Peyer's patch (tissue), 4 donors: ENCODE results near the gene ZNF273. TPM values are rescaled to one million over a fixed set of nuclear protein-coding genes. Genes with fewer than 3 reads are reported as not detected.
A peak's percentile ranks its signal among the peaks of the same experiment; 100 is the strongest.
"Not testable (repeated sequence)": the region's sequence is repeated elsewhere in the genome, so short reads cannot be mapped to it uniquely, and the experiment has no call there.

Source experiments
- DNase-seq, 3 donors: peaks; one replicate each; pipeline ENCODE4 v3.0.0-alpha.2; 2017 to 2019
- H3K27ac ChIP-seq, 4 donors: fragments of 200-600 bp; sonication (generic); one replicate each; pipeline ENCODE4 v1.5.1; 2016 to 2019
- H3K27me3 ChIP-seq, 2 donors: fragments of 200-600 bp; sonication (generic); one replicate each; pipeline ENCODE4 v1.5.1; 2019
- H3K36me3 ChIP-seq, 3 donors: fragments of 200-600 bp; sonication (generic); one replicate each; pipeline ENCODE4 v1.5.1; 2016 to 2019
- H3K4me1 ChIP-seq, 4 donors: fragments of 200-600 bp; sonication (generic); one replicate each; pipeline ENCODE4 v1.5.1; 2016 to 2019
- H3K4me3 ChIP-seq, 4 donors: fragments of 200-600 bp; sonication (generic); 1 replicate in 3 of 4; 2 replicates in 1 of 4; pipeline ENCODE4 v1.5.1; 2016 to 2019; ENCODE audit warnings: mild to moderate bottlenecking in 1 of 4
- H3K9me3 ChIP-seq, 4 donors: fragments of 200-600 bp; sonication (generic); one replicate each; pipeline ENCODE4 v1.5.1; 2016 to 2019; ENCODE audit warnings: mild to moderate bottlenecking in 1 of 4
- CTCF ChIP-seq, 6 experiments: fragments of 450-650 bp in 4 of 6; fragments of 200-600 bp in 2 of 6; sonication (generic) in 1 of 6; IDR thresholded peaks; one replicate each; pipeline ENCODE4 v1.5.1; 2017 to 2019; ENCODE audit warnings: antibody characterized with exemption in 6 of 6, mild to moderate bottlenecking in 3 of 6, moderate library complexity in 1 of 6
- POLR2A ChIP-seq, 2 donors: fragments of 450-650 bp; IDR thresholded peaks; one replicate each; pipeline ENCODE4 v1.5.1; 2017; ENCODE audit warnings: antibody characterized with exemption in 2 of 2, mild to moderate bottlenecking in 2 of 2, moderate library complexity in 2 of 2
- total RNA-seq, 4 donors: library from RNA; depleted of rRNA; stranded (reverse); fragments of >200 nt; gene quantifications; one replicate each; pipeline ENCODE4 v1.1.0, GENCODE V29; 2016

Gene ZNF273
- total RNA-seq, 4 donors from 2014 or later = 1.6 to 9.1 (median 3.4) TPM

- Histone ChIP-seq H3K4me1 (peaks cover 0 to 13% (median 3%) of the 10 kb centered on the region in 4 donors), H3K27me3 (peaks cover 0 to 8% of the 10 kb centered on the region in 2 donors), H3K36me3 (no peaks in the 10 kb centered on the region), H3K27ac (no peak overlapping the region), H3K4me3 (peak overlapping the region; percentile 36 to 59 (median 48)), H3K9me3 (no peaks in the 10 kb centered on the region)
- no peak for TF ChIP-seq POLR2A (IDR thresholded peaks at IDR 0.05)
- DNase-seq = peak in 1 of 3 donors; percentile 37
Measured at GRCh38 chr7:64889686-64890162, 13.3 kb upstream of the ZNF273 start.

GRCh38 chr7:64890273-64890672 is 12.8 kb upstream of the ZNF273 start:
- H3K27me3 ChIP-seq, H3K4me3 ChIP-seq, H3K27ac ChIP-seq, H3K36me3 ChIP-seq, H3K9me3 ChIP-seq: not testable (repeated sequence)
- peak in 1 of 3 donors; percentile 22 for DNase-seq
- H3K4me1 ChIP-seq = peaks cover 0 to 13% (median 3%) of the 10 kb centered on the region in 4 donors

GRCh38 chr7:64890761-64891362 is 12.2 kb upstream of the ZNF273 start:
- DNase-seq = no peak
- TF ChIP-seq CTCF (IDR thresholded peaks at IDR 0.05) (no peak), POLR2A (IDR thresholded peaks at IDR 0.05) (no peak)
- H3K36me3 ChIP-seq = no peaks in the 10 kb centered on the region
- peaks cover 0 to 13% (median 3%) of the 10 kb centered on the region in 4 donors for H3K4me1 ChIP-seq
- H3K4me3 ChIP-seq = no peak overlapping the region
- H3K27ac ChIP-seq = no peak overlapping the region
- H3K27me3 ChIP-seq = peaks cover 0 to 8% of the 10 kb centered on the region in 2 donors
- H3K9me3 ChIP-seq = no peaks in the 10 kb centered on the region

GRCh38 chr7:64891363-64892081 is 11.6 kb upstream of the ZNF273 start:
- H3K4me3 ChIP-seq, H3K27ac ChIP-seq, H3K9me3 ChIP-seq, H3K27me3 ChIP-seq, H3K36me3 ChIP-seq: not testable (repeated sequence)
- peaks cover 0 to 13% (median 3%) of the 10 kb centered on the region in 4 donors for H3K4me1 ChIP-seq
- peak in 2 of 3 donors; percentile 1 to 7 for DNase-seq

DNA sequence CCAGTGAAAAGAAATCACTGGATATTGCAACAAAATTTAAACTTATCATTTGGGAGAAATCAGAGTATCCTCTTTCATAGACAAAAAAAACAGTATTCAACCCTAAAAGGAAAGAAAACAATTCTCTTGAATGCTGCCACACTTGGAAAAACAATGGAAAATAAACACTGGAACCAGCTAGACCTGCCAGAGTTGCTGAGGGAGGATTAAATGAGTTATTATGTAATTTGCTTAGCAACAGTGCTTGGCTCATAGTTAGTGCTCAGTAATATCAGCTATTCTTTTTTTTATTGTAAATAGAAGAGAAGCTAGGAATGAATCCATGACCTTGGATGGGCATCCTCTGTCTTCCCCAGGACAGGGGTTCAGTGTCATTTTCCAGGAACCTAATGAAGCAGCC is 11.0 kb upstream of the ZNF273 start:
- TF ChIP-seq CTCF (IDR thresholded peaks at IDR 0.05) (no peak), POLR2A (IDR thresholded peaks at IDR 0.05) (no peak)
- H3K27ac ChIP-seq = no peak overlapping the region

DNA sequence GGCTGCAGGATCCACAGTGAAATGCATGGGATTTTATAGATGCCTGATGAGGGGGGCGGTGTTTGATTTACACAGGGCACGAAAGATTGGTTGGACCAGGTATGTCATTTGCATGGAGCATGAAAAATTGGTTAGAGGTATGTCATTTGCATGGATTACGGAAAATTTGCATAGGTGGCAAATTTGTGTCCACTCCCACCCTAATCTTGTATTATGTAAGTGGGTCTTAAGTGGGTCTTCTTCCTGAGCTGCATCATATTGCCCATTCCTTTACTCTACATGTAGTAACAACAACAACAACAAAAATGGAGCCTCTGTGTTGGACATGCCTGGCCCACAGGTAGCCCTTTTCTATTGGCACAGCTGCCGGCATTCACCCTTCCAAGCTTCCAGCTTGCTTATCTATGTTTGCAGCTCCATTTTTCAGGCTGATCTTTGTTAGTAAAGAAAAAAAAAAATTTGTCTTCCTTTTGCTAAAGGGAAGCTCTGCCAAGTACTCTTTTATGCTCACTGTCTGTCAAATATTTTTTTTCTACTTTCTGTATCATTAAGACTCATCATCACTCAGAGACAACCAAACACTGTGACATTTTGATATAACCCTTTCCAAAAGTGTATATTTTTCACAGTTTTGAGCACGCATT is 10.3 kb upstream of the ZNF273 start:
- Histone ChIP-seq H3K4me1 (peaks cover 0 to 13% (median 3%) of the 10 kb centered on the region in 4 donors), H3K27ac (no peak overlapping the region)
- no peak for TF ChIP-seq POLR2A (IDR thresholded peaks at IDR 0.05)
- no peak for TF ChIP-seq CTCF (IDR thresholded peaks at IDR 0.05)

More for the DNA sequence above, 11.0 kb upstream of the ZNF273 start:
- Histone ChIP-seq H3K4me3 (no peak overlapping the region), H3K27me3 (peaks cover 0 to 8% of the 10 kb centered on the region in 2 donors), H3K9me3 (no peaks in the 10 kb centered on the region), H3K36me3 (no peaks in the 10 kb centered on the region), H3K4me1 (peaks cover 0 to 13% (median 3%) of the 10 kb centered on the region in 4 donors)
- DNase-seq = no peak

GRCh38 chr7:64893401-64893800 is 9.7 kb upstream of the ZNF273 start:
- no peak overlapping the region for H3K4me3 ChIP-seq
- peaks cover 0 to 12% (median 3%) of the 10 kb centered on the region in 4 donors for H3K4me1 ChIP-seq
- no peaks in the 10 kb centered on the region for H3K9me3 ChIP-seq
- no peak overlapping the region for H3K27ac ChIP-seq
- H3K27me3 ChIP-seq = peaks cover 0 to 8% of the 10 kb centered on the region in 2 donors
- no peak for TF ChIP-seq CTCF (IDR thresholded peaks at IDR 0.05)
- TF ChIP-seq POLR2A (IDR thresholded peaks at IDR 0.05) = no peak
- peak in 1 of 3 donors; percentile 10 for DNase-seq
- no peaks in the 10 kb centered on the region for H3K36me3 ChIP-seq

More for the DNA sequence above, 10.3 kb upstream of the ZNF273 start:
- Histone ChIP-seq H3K9me3 (no peaks in the 10 kb centered on the region), H3K36me3 (no peaks in the 10 kb centered on the region), H3K4me3 (no peak overlapping the region), H3K27me3 (peaks cover 0 to 8% of the 10 kb centered on the region in 2 donors)
- peak in 2 of 3 donors; percentile 2 to 12 for DNase-seq

DNA sequence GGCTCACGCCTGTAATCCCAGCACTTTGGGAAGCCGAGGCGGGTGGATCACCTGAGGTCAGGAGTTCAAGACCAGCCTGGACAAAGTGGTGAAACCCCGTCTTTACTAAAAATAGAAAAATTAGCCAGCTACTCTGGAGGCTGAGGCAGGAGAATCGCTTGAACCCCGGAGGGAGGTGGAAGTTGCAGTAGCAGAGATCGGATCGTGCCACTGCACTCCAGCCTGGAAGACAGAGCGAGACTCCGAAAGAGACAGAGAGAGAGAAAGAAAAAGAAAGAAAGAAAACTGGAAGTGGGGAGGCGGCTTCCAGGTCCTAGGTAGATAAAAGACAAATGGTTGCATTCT is 640 bp upstream of the ZNF273 start:
- peak overlapping the region in 1 of 4 donors; percentile 70 for H3K27ac ChIP-seq

More for the DNA sequence above, 640 bp upstream of the ZNF273 start:
- H3K4me3 ChIP-seq = peak overlapping the region; percentile 64 to 81 (median 73)
- not testable (repeated sequence) for H3K36me3 ChIP-seq, H3K4me1 ChIP-seq, H3K9me3 ChIP-seq, DNase-seq, H3K27me3 ChIP-seq
